Measurements from ENCODE around the gene IDH3B. TPM values are rescaled to one million over a fixed set of nuclear protein-coding genes. Genes with fewer than 3 reads are reported as not detected.

The IDH3B gene
- total and polyA plus RNA-seq, 2 of the 13 experiments (the other 11 are each of a cell fraction or from before 2014, with no cell fraction given), result 215 to 254 TPM

- peak in 1 of 2 experiments; percentile 47; a peak in 1 of 4 replicates for TF ChIP-seq HMGXB4 (CRISPR knock-in tag; IDR thresholded peaks at IDR 0.05; ENCODE audit: borderline replicate concordance in 1 of 2, low read depth in 1 of 2)
- no peak for TF ChIP-seq STAG1 (CRISPR knock-in tag; IDR thresholded peaks at IDR 0.05)
- TF ChIP-seq ARNT2 (CRISPR knock-in tag; IDR thresholded peaks at IDR 0.05; ENCODE audit: low read depth), result no peak
- TF ChIP-seq CENPBD1 (CRISPR knock-in tag; IDR thresholded peaks at IDR 0.05; ENCODE audit: borderline replicate concordance, low read depth), result no peak
- TF ChIP-seq ARID4A (CRISPR knock-in tag; IDR thresholded peaks at IDR 0.05; ENCODE audit: borderline replicate concordance), result peak; percentile 9; the same call in 1 of the 2 replicates
- TF ChIP-seq ZNF557 (CRISPR knock-in tag; IDR thresholded peaks at IDR 0.05), result no peak
- no peak for TF ChIP-seq ASH2L (IDR thresholded peaks at IDR 0.05; ENCODE audit: insufficient read length, low read depth, low read length)
- TF ChIP-seq HMG20B (CRISPR knock-in tag; conservative IDR thresholded peaks at IDR 0.05), result no peak
- no peak for TF ChIP-seq ZNF205 (CRISPR knock-in tag; IDR thresholded peaks at IDR 0.05)
- no peak for TF ChIP-seq IKZF5 (CRISPR knock-in tag; IDR thresholded peaks at IDR 0.05)
- 0 out of 2 replicates have a peak, but pooled peaks have one; percentile 32 for TF ChIP-seq ARHGAP35 (CRISPR knock-in tag; IDR thresholded peaks at IDR 0.05; ENCODE audit: borderline replicate concordance)
- no peak for TF ChIP-seq SIX1 (CRISPR knock-in tag; IDR thresholded peaks at IDR 0.05; ENCODE audit: borderline replicate concordance)
- TF ChIP-seq ATF3 (CRISPR knock-in tag; IDR thresholded peaks at IDR 0.05), result no peak
- no peak for TF ChIP-seq ZNF501 (CRISPR knock-in tag; IDR thresholded peaks at IDR 0.05)
- TF ChIP-seq ZNF546 (CRISPR knock-in tag; conservative IDR thresholded peaks at IDR 0.05), result no peak
- TF ChIP-seq ZNF547 (CRISPR knock-in tag; IDR thresholded peaks at IDR 0.05), result peak; percentile 74; the same call in 1 of the 2 replicates
- TF ChIP-seq KDM6A (CRISPR knock-in tag; IDR thresholded peaks at IDR 0.05; ENCODE audit: low read depth), result no peak
- no peak for TF ChIP-seq ZNF329 (CRISPR knock-in tag; IDR thresholded peaks at IDR 0.05; ENCODE audit: low read depth)
- 0 out of 2 replicates have a peak, but pooled peaks have one; percentile 42 for TF ChIP-seq ZSCAN25 (CRISPR knock-in tag; IDR thresholded peaks at IDR 0.05)
These were observed 29.4 kb upstream of the IDH3B start (continued) for GRCh38 chr20:2693286-2694007.

All from HepG2 (cell line).